Endothelial cell of hepatic sinusoid (primary cell): ENCODE measurements around the gene RASA3.

Source experiments
- in situ Hi-C: cut with HindIII; loops from 2 replicates; pipeline ENCODE4 v1.10.0; 2017; ENCODE audit warnings: low sequenced_read_pairs

The RASA3 gene

GRCh38 chr13:113964251-113964995, 168.0 kb downstream of the RASA3 start:
- in situ Hi-C loops, result no loop called here

GRCh38 chr13:113963376-113963775, 169.0 kb downstream of the RASA3 start:
- in situ Hi-C loops, result no loop called here

GRCh38 chr13:113962975-113963374, 169.4 kb downstream of the RASA3 start:
- in situ Hi-C loops, result no loop called here

GRCh38 chr13:113962386-113962785, 170.0 kb downstream of the RASA3 start:
- in situ Hi-C loops, result no loop called here

- in situ Hi-C loops, result no loop called here
Observed at GRCh38 chr13:113960276-113960948, 172.0 kb downstream of the RASA3 start.

- in situ Hi-C loops, result no loop called here
Observed at GRCh38 chr13:113959198-113959597, 173.2 kb downstream of the RASA3 start.

- in situ Hi-C loops, result no loop called here
Observed at GRCh38 chr13:113958373-113958772, 174.1 kb downstream of the RASA3 start.

- in situ Hi-C loops, result no loop called here
Observed at GRCh38 chr13:113956571-113956970, 175.9 kb downstream of the RASA3 start.

- in situ Hi-C loops, result no loop called here
Observed at GRCh38 chr13:113955691-113956090, 176.7 kb downstream of the RASA3 start.

GRCh38 chr13:113955235-113955634, 177.2 kb downstream of the RASA3 start:
- in situ Hi-C loops, result no loop called here

GRCh38 chr13:113954046-113954835, 178.2 kb downstream of the RASA3 start:
- in situ Hi-C loops, result no loop called here

GRCh38 chr13:113953561-113953960, 178.9 kb downstream of the RASA3 start:
- in situ Hi-C loops, result no loop called here

GRCh38 chr13:113952983-113953520, 179.4 kb downstream of the RASA3 start:
- in situ Hi-C loops, result no loop called here

- in situ Hi-C loops, result no loop called here
Observed at GRCh38 chr13:113952151-113952982, 180.1 kb downstream of the RASA3 start.

- in situ Hi-C loops, result no loop called here
Observed at GRCh38 chr13:113951246-113951999, 181.0 kb downstream of the RASA3 start.

GRCh38 chr13:113950451-113951245, 181.8 kb downstream of the RASA3 start:
- in situ Hi-C loops, result no loop called here

- in situ Hi-C loops, result no loop called here
Observed at GRCh38 chr13:113949546-113949945, 182.9 kb downstream of the RASA3 start.

- in situ Hi-C loops, result no loop called here
Observed at GRCh38 chr13:113948034-113948742, 184.2 kb downstream of the RASA3 start.
